OCI-LY7 (cell line): ENCODE results near the gene ZBTB21. TPM values are rescaled to one million over a fixed set of nuclear protein-coding genes. Genes with fewer than 3 reads are reported as not detected.

Source experiments
- BruUV-seq: library from RNA; stranded (reverse); fragments of 400-500 nt; replicated peaks from 2 replicates; lab custom pipeline; 2021; lab: Mats Ljungman, UMichigan
- CTCF ChIA-PET: fragments of 300-600 bp; sonication (Branson Sonifier 250); formaldehyde crosslinking; loops from one replicate; lab custom pipeline; 2022; ENCODE audit warnings: antibody characterized with exemption; ENCODE audit not compliant: unreplicated experiment; lab: Charles Lee
- POLR2A ChIA-PET: fragments of 300-600 bp; sonication (Branson Sonifier 250); formaldehyde crosslinking; loops from one replicate; lab custom pipeline; 2022; ENCODE audit warnings: antibody characterized with exemption; lab: Charles Lee
- DNase-seq: peaks from one replicate; pipeline ENCODE4 v3.0.0-alpha.2; 2015; ENCODE audit warnings: low spot score
- H2AFZ ChIP-seq: fragments of 200-600 bp; sonication (generic), shearing (Covaris generic); 2 replicates; pipeline ENCODE4 v1.6.1; 2014; ENCODE audit warnings: mild to moderate bottlenecking, antibody characterized with exemption, low read length, moderate library complexity
- H3K27ac ChIP-seq: fragments of 200-600 bp; sonication (generic); 2 replicates; pipeline ENCODE4 v1.5.1; 2014; ENCODE audit warnings: mixed run types, low read depth, mild to moderate bottlenecking, moderate library complexity, low read length, inconsistent platforms; ENCODE audit not compliant: poor library complexity, severe bottlenecking
- H3K36me3 ChIP-seq: fragments of 200-600 bp; sonication (generic); 2 replicates; pipeline ENCODE4 v1.6.1; 2014; ENCODE audit warnings: mild to moderate bottlenecking, antibody characterized with exemption, low read length, moderate library complexity, mixed read lengths; ENCODE audit not compliant: insufficient read depth
- H3K4me1 ChIP-seq: fragments of 200-600 bp; sonication (generic); 2 replicates; pipeline ENCODE4 v1.5.1; 2014; ENCODE audit warnings: mild to moderate bottlenecking, low read length; ENCODE audit not compliant: insufficient read depth, poor library complexity, severe bottlenecking
- H3K4me2 ChIP-seq: fragments of 200-600 bp; sonication (generic); 2 replicates; pipeline ENCODE4 v1.6.1; 2014; ENCODE audit warnings: mild to moderate bottlenecking, low read length
- H3K4me3 ChIP-seq: fragments of 200-600 bp; sonication (generic); 2 replicates; pipeline ENCODE4 v1.5.1; 2014; ENCODE audit warnings: mild to moderate bottlenecking, low read depth, low read length; ENCODE audit not compliant: poor library complexity, severe bottlenecking
- H3K79me2 ChIP-seq: fragments of 200-600 bp; sonication (generic); 2 replicates; pipeline ENCODE4 v1.6.1; 2016; ENCODE audit warnings: low read depth, mild to moderate bottlenecking, low read length, moderate library complexity, mixed read lengths; ENCODE audit not compliant: insufficient read depth
- H3K9me2 ChIP-seq: fragments of 200-600 bp; sonication (generic); 2 replicates; pipeline ENCODE4 v1.6.1; 2016; ENCODE audit warnings: mild to moderate bottlenecking, low read length, mixed read lengths; ENCODE audit not compliant: insufficient read depth
- H3K9me3 ChIP-seq: fragments of 200-600 bp; sonication (generic); 2 replicates; pipeline ENCODE4 v1.6.1; 2014; ENCODE audit warnings: mild to moderate bottlenecking, mixed run types, low read length, mixed read lengths
- H4K20me1 ChIP-seq: fragments of 200-600 bp; sonication (generic); 2 replicates; pipeline ENCODE4 v1.6.1; 2014; ENCODE audit warnings: mild to moderate bottlenecking, antibody characterized with exemption, low read length, moderate library complexity, mixed read lengths; ENCODE audit not compliant: insufficient read depth
- CTCF ChIP-seq: fragments of 200-600 bp; sonication (generic); conservative IDR thresholded peaks from 2 replicates; pipeline ENCODE4 v1.5.1; 2014; ENCODE audit warnings: mild to moderate bottlenecking, antibody characterized with exemption, low read length, moderate library complexity, mixed read lengths
- EZH2phosphoT487 ChIP-seq: fragments of 200-600 bp; sonication (generic); IDR thresholded peaks from 2 replicates; pipeline ENCODE4 v1.6.1; 2018; ENCODE audit warnings: low read depth, borderline replicate concordance, mild to moderate bottlenecking, mixed run types, antibody characterized with exemption, low read length, moderate library complexity, mixed read lengths
- intact Hi-C: fragments of 100-400 bp; cut with micrococcal nuclease; formaldehyde crosslinking; loops from one replicate; pipeline ENCODE4 v1.10.0; 2022; ENCODE audit not compliant: unreplicated experiment
- total RNA-seq, 2 experiments: library from RNA; depleted of rRNA in 1 of 2; stranded (reverse); fragments of >200 nt in 1 of 2; shearing (Covaris generic) in 1 of 2; gene quantifications; 2 replicates each; pipeline ENCODE4 v1.2.3, GENCODE V29; 2014 to 2022

ZBTB21 gene
- total RNA-seq, 2 experiments from 2014 or later, result 10.0 to 19.6 TPM

- BruUV-seq, result no TSS peak
- H3K9me2 ChIP-seq, result no peaks in the 10 kb centered on the region
- CTCF ChIA-PET, result no interaction called here
- intact Hi-C loops, result no loop called here
- peaks cover 47% of the 10 kb centered on the region for H3K36me3 ChIP-seq
- H2AFZ ChIP-seq, result no peak overlapping the region
- no peak for TF ChIP-seq EZH2phosphoT487
- no peak for TF ChIP-seq CTCF
- no peak for DNase-seq
- POLR2A ChIA-PET, result no interaction called here
- H3K4me1 ChIP-seq, result no peaks in the 10 kb centered on the region
- H4K20me1 ChIP-seq, result no peaks in the 10 kb centered on the region
- H3K4me3 ChIP-seq, result no peak overlapping the region
- no peak overlapping the region for H3K27ac ChIP-seq
- H3K79me2 ChIP-seq, result no peaks in the 10 kb centered on the region
- no peak overlapping the region for H3K4me2 ChIP-seq
- H3K9me3 ChIP-seq, result no peaks in the 10 kb centered on the region
Measured at GRCh38 chr21:41989698-41990097, 20.5 kb downstream of the ZBTB21 start.

GRCh38 chr21:41987310-41987709 lies 22.9 kb downstream of the ZBTB21 start:
- peaks cover 9% of the 10 kb centered on the region for H3K9me3 ChIP-seq
- H3K27ac ChIP-seq, result no peak overlapping the region
- ChIA-PET CTCF (no interaction called here), POLR2A (no interaction called here)
- BruUV-seq, result no TSS peak
- no peak overlapping the region for H3K4me2 ChIP-seq
- no peak overlapping the region for H3K4me3 ChIP-seq
- H2AFZ ChIP-seq, result no peak overlapping the region
- H3K36me3 ChIP-seq, result peaks cover 23% of the 10 kb centered on the region
- H3K79me2 ChIP-seq, result no peaks in the 10 kb centered on the region
- TF ChIP-seq EZH2phosphoT487, result no peak
- TF ChIP-seq CTCF, result no peak
- no peaks in the 10 kb centered on the region for H4K20me1 ChIP-seq
- intact Hi-C loops, result no loop called here
- H3K9me2 ChIP-seq, result no peaks in the 10 kb centered on the region
- no peak for DNase-seq
- no peaks in the 10 kb centered on the region for H3K4me1 ChIP-seq

- TF ChIP-seq EZH2phosphoT487 (no peak), CTCF (no peak)
- Histone ChIP-seq H2AFZ (no peak overlapping the region), H3K9me3 (peaks cover 9% of the 10 kb centered on the region), H3K4me2 (no peak overlapping the region), H3K4me1 (no peaks in the 10 kb centered on the region), H3K36me3 (peaks cover 10% of the 10 kb centered on the region), H3K9me2 (no peaks in the 10 kb centered on the region), H3K4me3 (no peak overlapping the region), H4K20me1 (no peaks in the 10 kb centered on the region), H3K27ac (no peak overlapping the region), H3K79me2 (no peaks in the 10 kb centered on the region)
- no TSS peak for BruUV-seq
- intact Hi-C loops, result no loop called here
- ChIA-PET POLR2A (interaction anchor here (0.7 to 1.2 kb wide), 2 partner anchors 10 to 13 kb away, joined by 3 to 7 read pairs; no protein-coding TSS in a partner anchor), CTCF (no interaction called here)
- no peak for DNase-seq
Measured at GRCh38 chr21:41985662-41986416, 24.3 kb downstream of the ZBTB21 start.
